RPMI7951 (cell line): ENCODE results near the gene ZNF280C. TPM values are rescaled to one million over a fixed set of nuclear protein-coding genes. Genes with fewer than 3 reads are reported as not detected.

Source experiments
- DNase-seq: peaks from one replicate; pipeline ENCODE4 v3.0.0-alpha.2; 2012; ENCODE audit warnings: low read depth
- total RNA-seq: library from RNA; depleted of rRNA; stranded (reverse); fragments of >200 nt; shearing (Covaris generic); gene quantifications from 2 replicates; pipeline ENCODE4 v1.2.3, GENCODE V29; 2014

ZNF280C gene
- total RNA-seq, 1 experiment from 2014 or later: 4.1 TPM

GRCh38 chrX:130179170-130179569 lies 89.5 kb downstream of the ZNF280C start:
- DNase-seq: no peak

GRCh38 chrX:130176942-130177341 lies 91.8 kb downstream of the ZNF280C start:
- DNase-seq: no peak

GRCh38 chrX:130176354-130176776 lies 92.3 kb downstream of the ZNF280C start:
- no peak for DNase-seq

GRCh38 chrX:130174937-130175336 lies 93.8 kb downstream of the ZNF280C start:
- DNase-seq: no peak

- DNase-seq: peak; percentile 80
Observed at GRCh38 chrX:130174045-130174704, 94.5 kb downstream of the ZNF280C start.

GRCh38 chrX:130173190-130173895 lies 95.4 kb downstream of the ZNF280C start:
- peak; percentile 81 for DNase-seq

GRCh38 chrX:130172127-130172845 lies 96.4 kb downstream of the ZNF280C start:
- DNase-seq: no peak

- no peak for DNase-seq
Observed at GRCh38 chrX:130171446-130172126, 97.1 kb downstream of the ZNF280C start, which contains the start of gene RAB33A. Gene RAB33A, plus strand, starts transcription at chrX:130171962. Its CDS starts 101 bp downstream, at chrX:130172063.

- DNase-seq: peak; percentile 50
Observed at GRCh38 chrX:130170752-130171445, 97.8 kb downstream of the ZNF280C start.

- no peak for DNase-seq
Observed at GRCh38 chrX:130167040-130167439, 101.7 kb downstream of the ZNF280C start.

GRCh38 chrX:130166503-130166777 lies 102.3 kb downstream of the ZNF280C start:
- DNase-seq: no peak

GRCh38 chrX:130165703-130166502 lies 102.8 kb downstream of the ZNF280C start, which contains the start of gene AIFM1:
Gene AIFM1, minus strand, starts transcription at chrX:130165841. Its CDS starts 185 bp downstream, at chrX:130165656.
- DNase-seq: peak; percentile 89

- no peak for DNase-seq
Observed at GRCh38 chrX:130165181-130165702, 103.5 kb downstream of the ZNF280C start.

GRCh38 chrX:130163398-130163797 lies 105.3 kb downstream of the ZNF280C start:
- no peak for DNase-seq

- no peak for DNase-seq
Observed at GRCh38 chrX:130162094-130162735, 106.5 kb downstream of the ZNF280C start.

GRCh38 chrX:130159776-130160175 lies 108.9 kb downstream of the ZNF280C start:
- DNase-seq: no peak

GRCh38 chrX:130158311-130158710 lies 110.4 kb downstream of the ZNF280C start:
- no peak for DNase-seq

GRCh38 chrX:130155564-130155963 lies 113.1 kb downstream of the ZNF280C start:
- no peak for DNase-seq
